NCI-H2029 (cell line): ENCODE data around the gene KCNAB2.
A peak's percentile ranks its signal among the peaks of the same experiment; 100 is the strongest.
"Not testable (repeated sequence)": the region's sequence is repeated elsewhere in the genome, so short reads cannot be mapped to it uniquely, and the experiment has no call there.

Source experiments
- DNase-seq: peaks from one replicate; lab custom pipeline; 2025; lab: John Stamatoyannopoulos, UW

Gene KCNAB2

GRCh38 chr1:6010554-6010953 is 35.1 kb upstream of the KCNAB2 start:
- no peak for DNase-seq

DNA sequence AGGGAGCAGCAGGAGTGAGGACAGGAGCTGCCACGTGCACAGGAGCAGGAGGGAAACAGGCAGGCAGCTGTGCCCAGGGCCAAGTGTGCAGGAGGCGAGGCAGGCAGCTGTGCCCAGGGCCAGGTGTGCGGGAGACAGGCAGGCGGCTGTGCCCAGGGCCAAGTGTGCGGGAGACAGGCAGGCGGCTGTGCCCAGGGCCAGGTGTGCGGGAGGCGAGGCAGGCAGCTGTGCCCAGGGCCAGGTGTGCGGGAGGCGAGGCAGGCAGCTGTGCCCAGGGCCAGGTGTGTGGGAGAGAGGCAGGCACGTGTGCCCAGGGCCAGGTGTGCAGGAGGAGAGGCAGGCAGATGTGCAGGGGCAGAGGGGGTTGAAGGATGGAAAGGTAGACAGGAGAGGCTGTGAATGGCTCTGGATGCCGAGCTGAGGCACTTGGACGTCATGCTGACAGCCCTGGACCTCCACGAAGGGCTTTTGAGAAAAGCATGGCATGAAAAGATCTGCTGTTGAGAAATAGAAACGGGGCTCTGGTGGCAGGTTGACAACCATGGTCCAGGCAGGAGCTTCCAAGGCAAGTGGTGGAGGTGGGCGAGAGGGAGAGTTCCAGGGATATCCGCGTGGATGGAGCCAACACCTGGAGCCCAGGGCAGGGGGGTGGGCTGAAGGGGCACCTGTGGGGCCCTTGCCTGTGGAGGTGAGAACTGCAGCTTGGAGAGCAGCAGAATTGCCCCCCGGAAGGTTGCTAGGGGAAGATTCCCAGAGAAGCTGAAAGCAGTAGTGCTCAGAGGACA is 34.3 kb upstream of the KCNAB2 start:
- peak; percentile 22 for DNase-seq

DNA sequence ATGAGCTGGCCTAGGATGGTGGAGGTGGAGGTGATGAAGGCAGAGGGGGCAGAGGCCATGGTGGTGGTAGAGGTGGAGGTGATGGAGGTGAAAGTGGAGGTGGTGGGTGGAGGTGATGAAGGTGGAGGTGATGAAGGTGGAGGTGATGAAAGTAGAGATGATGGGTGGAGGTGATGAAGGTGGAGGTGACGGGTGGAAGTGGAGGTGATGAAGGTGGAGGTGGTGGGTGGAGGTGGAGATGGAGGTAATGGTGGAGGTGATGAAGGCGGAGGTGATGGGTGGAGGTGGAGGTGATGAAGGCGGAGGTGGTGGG is 33.8 kb upstream of the KCNAB2 start:
- no peak for DNase-seq

DNA sequence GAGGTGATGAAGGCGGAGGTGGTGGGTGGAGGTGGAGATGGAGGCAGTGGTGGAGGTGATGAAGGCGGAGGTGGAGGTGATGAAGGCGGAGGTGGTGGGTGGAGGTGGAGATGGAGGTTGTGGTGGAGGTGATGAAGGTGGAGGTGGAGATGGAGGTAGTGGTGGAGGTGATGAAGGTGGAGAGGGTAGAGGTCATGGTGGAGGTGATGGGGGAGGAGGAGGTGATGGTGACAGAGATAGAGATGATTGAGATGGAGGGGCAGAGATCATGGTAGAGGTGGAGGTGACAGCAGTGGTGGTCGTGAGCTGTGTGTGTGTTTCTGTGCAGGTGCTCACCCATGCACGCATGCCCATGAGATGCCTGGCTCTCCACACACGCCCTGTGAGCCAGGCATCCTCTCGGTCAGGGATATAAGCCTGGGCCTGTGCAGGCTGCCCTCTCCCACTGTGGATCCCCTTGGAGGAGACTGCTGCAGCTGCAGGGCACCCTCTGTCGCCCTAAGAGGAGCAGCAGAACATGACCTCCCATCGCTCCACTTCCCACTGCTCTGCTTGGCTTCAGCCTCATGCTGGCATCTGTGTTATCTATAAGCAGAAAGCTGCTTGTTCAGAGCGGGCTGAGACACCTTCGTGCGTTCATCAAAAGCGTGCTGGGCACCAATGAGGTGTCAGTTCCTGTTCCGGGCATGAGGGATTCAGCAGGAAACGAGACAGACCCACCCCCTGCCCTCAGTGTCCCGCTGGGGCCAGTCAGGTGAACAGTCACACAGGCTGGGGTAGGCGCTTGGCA is 33.0 kb upstream of the KCNAB2 start:
- DNase-seq: no peak

DNA sequence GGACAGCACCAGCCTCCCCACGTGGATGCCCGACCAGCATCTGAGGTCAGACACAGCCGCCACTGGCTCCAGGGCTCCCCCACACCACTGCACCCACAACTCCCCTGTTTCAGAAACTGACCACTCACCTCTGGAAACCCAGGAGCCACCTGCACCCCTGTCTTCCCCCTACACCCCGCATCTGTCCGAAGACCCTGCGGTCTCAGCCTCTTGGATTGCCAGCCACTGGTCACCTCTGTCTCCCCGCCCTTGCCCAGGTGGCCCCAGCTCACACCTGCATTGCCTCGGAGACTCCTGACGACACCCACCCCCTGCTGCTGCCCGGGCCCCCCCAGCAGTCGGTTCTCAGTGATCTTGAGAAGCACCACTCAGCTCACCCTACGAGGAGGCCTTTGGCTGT is 32.2 kb upstream of the KCNAB2 start:
- no peak for DNase-seq

- DNase-seq: no peak
Observed at GRCh38 chr1:6014130-6014999, 31.3 kb upstream of the KCNAB2 start.

DNA sequence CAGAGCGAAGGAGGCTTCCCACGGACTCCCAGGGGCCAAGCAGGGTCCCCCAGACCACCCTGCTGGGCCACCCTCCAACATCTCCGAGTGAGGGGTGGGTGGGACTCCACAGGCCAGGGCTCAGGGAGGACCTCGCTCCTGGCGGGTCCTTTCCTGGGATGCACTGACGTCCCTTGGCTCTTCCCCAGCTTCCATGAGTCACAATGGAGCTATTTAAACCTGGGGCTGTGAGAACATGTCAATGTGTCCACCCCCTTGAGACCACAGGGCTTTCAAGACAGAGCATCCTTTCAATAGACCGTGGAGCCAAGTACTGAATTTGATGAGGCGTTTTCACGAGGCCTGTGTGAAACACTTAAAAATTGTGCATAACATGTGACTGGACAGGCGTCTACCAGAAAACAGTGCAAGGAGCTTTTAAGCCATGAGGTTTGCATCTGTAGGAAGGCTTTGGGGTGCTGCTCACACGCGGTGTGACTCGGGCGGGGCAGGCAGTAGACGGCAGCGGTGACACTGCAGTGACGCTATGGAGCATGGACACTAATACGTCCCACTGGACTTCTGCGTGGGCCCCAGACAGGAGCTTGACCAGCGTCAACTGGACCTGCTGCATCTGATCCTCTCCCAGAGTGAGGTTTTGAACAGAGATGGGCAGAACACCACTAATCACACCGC is 29.4 kb upstream of the KCNAB2 start:
- no peak for DNase-seq

GRCh38 chr1:6017654-6018053 is 28.0 kb upstream of the KCNAB2 start:
- DNase-seq: not testable (repeated sequence)

DNA sequence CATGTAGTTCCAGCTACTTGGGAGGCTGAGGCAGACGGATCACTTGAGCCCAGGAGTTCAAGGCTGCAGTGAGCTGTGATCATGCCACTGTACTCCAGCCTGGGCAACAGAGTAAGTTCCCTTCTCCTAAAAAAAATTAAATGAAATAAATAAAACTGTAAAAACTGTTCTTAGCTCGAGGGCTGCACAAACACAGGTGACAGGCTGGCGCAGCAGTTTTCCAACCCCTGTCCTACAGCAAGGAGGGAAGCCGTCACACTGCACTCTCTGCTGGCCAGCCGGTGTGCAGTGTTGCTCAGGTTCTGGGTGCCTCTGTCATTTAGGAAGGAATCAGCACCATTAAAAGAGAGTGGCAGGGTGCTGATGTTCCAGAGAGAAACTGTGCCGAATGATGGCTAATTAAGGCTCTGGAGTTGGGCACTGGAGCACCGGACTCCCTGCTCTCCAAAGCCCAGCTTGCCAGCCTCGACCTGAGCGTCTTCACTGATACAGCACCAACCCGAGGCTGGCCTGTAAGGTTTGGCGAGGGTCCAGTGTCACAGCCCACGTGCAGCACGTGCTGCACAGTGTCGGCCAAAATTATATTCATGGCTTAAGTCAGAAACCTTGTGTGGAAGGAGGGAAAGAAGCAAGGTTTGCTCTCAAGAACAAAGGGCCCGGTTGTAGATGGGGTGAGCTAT is 26.4 kb upstream of the KCNAB2 start:
- no peak for DNase-seq

GRCh38 chr1:6022193-6022592 is 23.5 kb upstream of the KCNAB2 start:
- DNase-seq: no peak

DNA sequence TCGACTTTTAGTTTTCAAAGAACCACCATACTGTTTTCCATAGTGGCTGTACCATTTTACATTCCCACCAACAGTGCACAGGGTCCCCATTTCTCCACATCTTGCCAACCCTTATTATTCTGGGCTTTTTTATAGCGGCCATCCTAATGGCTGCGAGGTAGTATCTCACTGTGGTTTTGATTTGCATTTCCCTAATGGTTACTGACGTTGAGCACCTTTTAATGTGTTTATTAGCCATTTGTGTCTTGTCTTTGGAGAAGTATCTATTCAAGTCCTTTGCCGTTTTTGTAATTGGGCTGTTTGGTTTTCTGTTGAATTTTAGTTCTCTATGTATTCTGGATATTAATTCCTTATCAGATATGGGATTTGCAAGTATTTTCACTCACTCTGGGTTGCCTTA is 22.3 kb upstream of the KCNAB2 start:
- no peak for DNase-seq

DNA sequence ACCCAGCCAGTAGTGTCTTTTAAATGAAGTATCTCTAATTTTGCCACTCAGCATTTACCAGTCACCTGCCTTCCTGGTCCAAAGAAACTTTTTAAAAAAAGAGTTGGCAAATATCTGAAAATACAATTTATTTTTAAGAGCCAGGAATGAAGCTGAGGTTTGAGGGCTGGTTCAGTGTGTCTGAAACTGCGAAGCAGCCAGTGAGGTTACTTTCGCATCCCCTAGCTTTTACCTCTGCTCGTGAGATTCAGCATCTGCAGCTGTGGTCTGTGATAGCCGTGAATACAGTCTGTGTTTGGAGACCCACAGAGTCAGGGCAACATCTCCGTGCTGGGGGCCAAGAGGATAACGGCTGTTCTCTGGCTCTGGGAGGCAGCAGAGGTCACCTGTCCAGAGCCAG is 21.3 kb upstream of the KCNAB2 start:
- DNase-seq: no peak

GRCh38 chr1:6025269-6026094 is 20.2 kb upstream of the KCNAB2 start:
- no peak for DNase-seq

GRCh38 chr1:6026095-6026809 is 19.4 kb upstream of the KCNAB2 start:
- DNase-seq: peak; percentile 92

GRCh38 chr1:6027591-6027990 is 18.1 kb upstream of the KCNAB2 start:
- no peak for DNase-seq

DNA sequence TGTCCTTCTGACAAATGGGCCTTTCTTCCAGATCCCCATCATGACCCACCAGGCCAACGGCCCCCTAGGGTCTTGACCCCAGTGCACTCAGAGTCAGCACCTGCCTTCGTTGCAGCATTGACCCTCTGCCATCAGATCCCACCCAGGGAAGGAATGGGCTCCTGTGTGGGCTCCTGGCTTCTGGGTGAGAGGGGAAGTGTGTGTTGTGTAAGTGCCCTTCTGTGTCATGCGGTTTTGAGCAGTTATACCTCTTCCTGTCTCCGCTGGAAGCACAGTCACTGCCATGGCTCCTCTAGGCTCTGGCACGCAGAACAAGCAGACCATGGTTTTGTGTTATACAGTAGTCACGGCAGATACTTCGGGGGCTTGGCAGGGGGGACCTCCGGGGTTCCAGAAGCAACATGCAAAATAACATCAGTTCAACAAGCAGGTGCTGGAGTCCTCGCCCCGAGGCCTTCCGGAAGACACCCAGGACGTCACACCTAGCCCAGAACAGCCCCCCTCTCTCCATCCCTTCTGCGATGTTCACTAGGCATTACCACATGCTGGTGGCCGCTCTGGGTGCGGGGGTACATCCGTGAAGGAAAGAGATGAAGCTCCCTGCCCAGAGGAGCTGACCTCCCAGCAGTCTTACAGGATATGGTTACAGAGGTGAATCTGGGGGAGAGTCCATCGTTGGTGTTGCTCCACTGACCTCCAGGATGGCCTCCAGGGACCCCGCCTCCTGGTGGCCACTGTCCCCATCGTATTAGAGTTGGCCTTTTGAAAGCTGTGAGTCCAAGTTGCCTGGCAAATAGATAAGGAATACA is 17.4 kb upstream of the KCNAB2 start:
- no peak for DNase-seq

DNA sequence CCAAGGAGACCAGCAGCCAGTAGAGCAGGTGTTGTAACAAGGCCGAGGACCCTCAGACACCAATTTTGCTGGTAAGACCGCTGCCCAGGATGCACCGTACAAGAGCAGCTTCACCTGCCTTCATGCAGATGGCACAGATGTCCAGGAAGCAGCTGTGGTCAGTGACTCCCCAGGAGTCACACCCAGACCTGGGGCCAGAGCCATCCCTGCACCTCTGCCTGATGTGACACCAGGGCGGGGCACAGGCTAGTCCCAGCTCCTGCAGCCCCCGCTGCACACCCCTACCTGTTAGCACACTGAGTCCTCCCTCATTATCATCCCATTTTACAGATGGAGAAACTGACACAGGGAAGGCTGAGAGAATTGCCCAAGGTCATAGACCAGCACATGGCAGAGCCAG is 16.3 kb upstream of the KCNAB2 start:
- DNase-seq: no peak

GRCh38 chr1:6030132-6030531 is 15.6 kb upstream of the KCNAB2 start:
- no peak for DNase-seq
